22Rv1 (cell line): Measurements from ENCODE around the gene GPD1.

ENCODE experiments used
- ZFX ChIP-seq: fragments of 450-650 bp; IDR thresholded peaks from 2 replicates; pipeline ENCODE4 v1.6.1; 2017; ENCODE audit warnings: antibody characterized with exemption, borderline replicate concordance
- TF ChIP-seq, protein P1 (sequence below): fragments of 450-650 bp; IDR thresholded peaks from 2 replicates; pipeline ENCODE4 v1.5.1; 2017; ENCODE audit warnings: mild to moderate bottlenecking

DNA sequence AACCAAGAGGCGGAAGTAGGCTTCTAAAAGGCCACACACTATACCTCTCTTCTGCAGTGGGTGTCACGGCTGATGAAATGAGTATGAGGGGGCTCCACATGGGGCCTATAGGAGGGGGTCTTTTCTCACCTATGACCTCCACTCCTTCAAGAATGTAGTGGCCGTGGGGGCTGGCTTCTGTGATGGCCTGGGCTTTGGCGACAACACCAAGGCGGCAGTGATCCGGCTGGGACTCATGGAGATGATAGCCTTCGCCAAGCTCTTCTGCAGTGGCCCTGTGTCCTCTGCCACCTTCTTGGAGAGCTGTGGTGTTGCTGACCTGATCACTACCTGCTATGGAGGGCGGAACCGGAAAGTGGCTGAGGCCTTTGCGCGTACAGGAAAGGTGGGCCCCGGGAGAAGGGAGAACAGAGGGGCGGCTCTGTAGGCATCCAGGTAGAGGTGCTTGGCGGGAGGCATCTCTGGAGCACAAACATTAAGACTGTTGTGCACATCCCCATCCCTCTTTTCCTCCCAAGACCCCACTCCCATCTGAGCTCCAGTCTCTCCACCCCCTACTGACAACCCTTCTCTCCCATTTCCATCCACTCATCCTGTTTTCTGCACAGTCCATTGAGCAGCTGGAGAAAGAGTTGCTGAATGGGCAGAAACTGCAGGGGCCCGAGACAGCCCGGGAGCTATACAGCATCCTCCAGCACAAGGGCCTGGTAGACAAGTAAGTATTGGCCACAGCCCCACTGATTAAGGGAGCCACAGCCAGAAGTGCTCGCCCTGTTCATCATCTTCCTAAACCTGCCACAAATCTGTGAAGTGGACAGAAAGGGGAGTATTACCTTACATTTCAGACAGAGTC lies 3.8 kb downstream of the GPD1 start:
- TF ChIP-seq, protein P1, sequence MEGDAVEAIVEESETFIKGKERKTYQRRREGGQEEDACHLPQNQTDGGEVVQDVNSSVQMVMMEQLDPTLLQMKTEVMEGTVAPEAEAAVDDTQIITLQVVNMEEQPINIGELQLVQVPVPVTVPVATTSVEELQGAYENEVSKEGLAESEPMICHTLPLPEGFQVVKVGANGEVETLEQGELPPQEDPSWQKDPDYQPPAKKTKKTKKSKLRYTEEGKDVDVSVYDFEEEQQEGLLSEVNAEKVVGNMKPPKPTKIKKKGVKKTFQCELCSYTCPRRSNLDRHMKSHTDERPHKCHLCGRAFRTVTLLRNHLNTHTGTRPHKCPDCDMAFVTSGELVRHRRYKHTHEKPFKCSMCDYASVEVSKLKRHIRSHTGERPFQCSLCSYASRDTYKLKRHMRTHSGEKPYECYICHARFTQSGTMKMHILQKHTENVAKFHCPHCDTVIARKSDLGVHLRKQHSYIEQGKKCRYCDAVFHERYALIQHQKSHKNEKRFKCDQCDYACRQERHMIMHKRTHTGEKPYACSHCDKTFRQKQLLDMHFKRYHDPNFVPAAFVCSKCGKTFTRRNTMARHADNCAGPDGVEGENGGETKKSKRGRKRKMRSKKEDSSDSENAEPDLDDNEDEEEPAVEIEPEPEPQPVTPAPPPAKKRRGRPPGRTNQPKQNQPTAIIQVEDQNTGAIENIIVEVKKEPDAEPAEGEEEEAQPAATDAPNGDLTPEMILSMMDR, result no peak
- no peak for TF ChIP-seq ZFX
